B cell (primary cell): ENCODE measurements around the gene KRTAP10-7.

ENCODE experiments used
- EZH2 ChIP-seq: IDR thresholded peaks from 2 replicates; pipeline ENCODE4 v1.6.1; 2012; ENCODE audit warnings: borderline replicate concordance, low read depth, mild to moderate bottlenecking, moderate library complexity, low read length; ENCODE audit not compliant: insufficient read depth, poor library complexity, severe bottlenecking
- TF ChIP-seq, protein P1 (sequence below): fragments of 200-600 bp; IDR thresholded peaks from one replicate; pipeline ENCODE4 v1.8.0; 2022; ENCODE audit warnings: antibody characterized with exemption, mild to moderate bottlenecking

- TF ChIP-seq EZH2, result no peak
- TF ChIP-seq, protein P1, sequence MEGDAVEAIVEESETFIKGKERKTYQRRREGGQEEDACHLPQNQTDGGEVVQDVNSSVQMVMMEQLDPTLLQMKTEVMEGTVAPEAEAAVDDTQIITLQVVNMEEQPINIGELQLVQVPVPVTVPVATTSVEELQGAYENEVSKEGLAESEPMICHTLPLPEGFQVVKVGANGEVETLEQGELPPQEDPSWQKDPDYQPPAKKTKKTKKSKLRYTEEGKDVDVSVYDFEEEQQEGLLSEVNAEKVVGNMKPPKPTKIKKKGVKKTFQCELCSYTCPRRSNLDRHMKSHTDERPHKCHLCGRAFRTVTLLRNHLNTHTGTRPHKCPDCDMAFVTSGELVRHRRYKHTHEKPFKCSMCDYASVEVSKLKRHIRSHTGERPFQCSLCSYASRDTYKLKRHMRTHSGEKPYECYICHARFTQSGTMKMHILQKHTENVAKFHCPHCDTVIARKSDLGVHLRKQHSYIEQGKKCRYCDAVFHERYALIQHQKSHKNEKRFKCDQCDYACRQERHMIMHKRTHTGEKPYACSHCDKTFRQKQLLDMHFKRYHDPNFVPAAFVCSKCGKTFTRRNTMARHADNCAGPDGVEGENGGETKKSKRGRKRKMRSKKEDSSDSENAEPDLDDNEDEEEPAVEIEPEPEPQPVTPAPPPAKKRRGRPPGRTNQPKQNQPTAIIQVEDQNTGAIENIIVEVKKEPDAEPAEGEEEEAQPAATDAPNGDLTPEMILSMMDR, result no peak
These were observed 15.1 kb downstream of the KRTAP10-7 start for GRCh38 chr21:44615466-44615865.
